ENCODE measurements around the gene CAP2.
"Not testable (repeated sequence)": the region's sequence is repeated elsewhere in the genome, so short reads cannot be mapped to it uniquely, and the experiment has no call there.

CAP2 gene

GRCh38 chr6:17542243-17542642, 148.8 kb downstream of the CAP2 start:
- Histone ChIP-seq H3K27me3 (ENCODE audit: insufficient read depth, insufficient read length) (no peaks in the 10 kb centered on the region), H3K36me3 (ENCODE audit: insufficient read depth, insufficient read length, low read length) (peaks cover 56% of the 10 kb centered on the region), H3K4me3 (ENCODE audit: insufficient read length, low read depth) (no peak overlapping the region), H3K4me1 (ENCODE audit: insufficient read depth, insufficient read length) (no peaks in the 10 kb centered on the region), H3K9ac (ENCODE audit: insufficient read length, low read depth) (no peak overlapping the region), H3K9me3 (ENCODE audit: insufficient read depth, low read length) (no peaks in the 10 kb centered on the region)
- TF ChIP-seq SUZ12 (IDR thresholded peaks at IDR 0.05; ENCODE audit: extremely low read depth, insufficient read depth, insufficient read length) = no peak
- no peak for TF ChIP-seq ZNF274 (IDR thresholded peaks at IDR 0.05; ENCODE audit: low read depth, low read length)
- no peak for DNase-seq (ENCODE audit: low read depth, low spot score)

- not testable (repeated sequence) for H3K9ac ChIP-seq (ENCODE audit: insufficient read length, low read depth); H3K4me3 ChIP-seq (ENCODE audit: insufficient read length, low read depth); H3K27me3 ChIP-seq (ENCODE audit: insufficient read depth, insufficient read length); H3K4me1 ChIP-seq (ENCODE audit: insufficient read depth, insufficient read length); DNase-seq (ENCODE audit: low read depth, low spot score); H3K9me3 ChIP-seq (ENCODE audit: insufficient read depth, low read length)
- H3K36me3 ChIP-seq (ENCODE audit: insufficient read depth, insufficient read length, low read length) = peaks cover 33% of the 10 kb centered on the region
Measured at GRCh38 chr6:17545681-17546080, 152.3 kb downstream of the CAP2 start.

- no peak overlapping the region for H3K4me3 ChIP-seq (ENCODE audit: insufficient read length, low read depth)
- no peak overlapping the region for H3K9ac ChIP-seq (ENCODE audit: insufficient read length, low read depth)
- no peaks in the 10 kb centered on the region for H3K27me3 ChIP-seq (ENCODE audit: insufficient read depth, insufficient read length)
- H3K36me3 ChIP-seq (ENCODE audit: insufficient read depth, insufficient read length, low read length) = peaks cover 33% of the 10 kb centered on the region
- TF ChIP-seq ZNF274 (IDR thresholded peaks at IDR 0.05; ENCODE audit: low read depth, low read length) = no peak
- no peak for TF ChIP-seq YY1 (IDR thresholded peaks at IDR 0.05; ENCODE audit: insufficient read depth, insufficient read length)
- no peak for TF ChIP-seq SUZ12 (IDR thresholded peaks at IDR 0.05; ENCODE audit: extremely low read depth, insufficient read depth, insufficient read length)
- H3K4me1 ChIP-seq (ENCODE audit: insufficient read depth, insufficient read length) = no peaks in the 10 kb centered on the region
- no peak for DNase-seq (ENCODE audit: low read depth, low spot score)
- H3K9me3 ChIP-seq (ENCODE audit: insufficient read depth, low read length) = no peaks in the 10 kb centered on the region
Measured at GRCh38 chr6:17551383-17551958, 158.1 kb downstream of the CAP2 start.

GRCh38 chr6:17552861-17553260, 159.5 kb downstream of the CAP2 start:
- TF ChIP-seq YY1 (IDR thresholded peaks at IDR 0.05; ENCODE audit: insufficient read depth, insufficient read length) (no peak), ZNF274 (IDR thresholded peaks at IDR 0.05; ENCODE audit: low read depth, low read length) (no peak), SUZ12 (IDR thresholded peaks at IDR 0.05; ENCODE audit: extremely low read depth, insufficient read depth, insufficient read length) (no peak)
- Histone ChIP-seq H3K27me3 (ENCODE audit: insufficient read depth, insufficient read length) (no peaks in the 10 kb centered on the region), H3K9ac (ENCODE audit: insufficient read length, low read depth) (no peak overlapping the region), H3K4me3 (ENCODE audit: insufficient read length, low read depth) (no peak overlapping the region), H3K4me1 (ENCODE audit: insufficient read depth, insufficient read length) (no peaks in the 10 kb centered on the region), H3K36me3 (ENCODE audit: insufficient read depth, insufficient read length, low read length) (peaks cover 36% of the 10 kb centered on the region), H3K9me3 (ENCODE audit: insufficient read depth, low read length) (no peaks in the 10 kb centered on the region)
- no peak for DNase-seq (ENCODE audit: low read depth, low spot score)

- DNase-seq (ENCODE audit: low read depth, low spot score) = no peak
- no peaks in the 10 kb centered on the region for H3K4me1 ChIP-seq (ENCODE audit: insufficient read depth, insufficient read length)
- no peak for TF ChIP-seq YY1 (IDR thresholded peaks at IDR 0.05; ENCODE audit: insufficient read depth, insufficient read length)
- TF ChIP-seq SUZ12 (IDR thresholded peaks at IDR 0.05; ENCODE audit: extremely low read depth, insufficient read depth, insufficient read length) = no peak
- no peak overlapping the region for H3K9ac ChIP-seq (ENCODE audit: insufficient read length, low read depth)
- H3K27me3 ChIP-seq (ENCODE audit: insufficient read depth, insufficient read length) = no peaks in the 10 kb centered on the region
- H3K4me3 ChIP-seq (ENCODE audit: insufficient read length, low read depth) = no peak overlapping the region
- H3K9me3 ChIP-seq (ENCODE audit: insufficient read depth, low read length) = no peaks in the 10 kb centered on the region
- peaks cover 36% of the 10 kb centered on the region for H3K36me3 ChIP-seq (ENCODE audit: insufficient read depth, insufficient read length, low read length)
Measured at GRCh38 chr6:17556014-17556413, 162.6 kb downstream of the CAP2 start.

- H3K4me1 ChIP-seq (ENCODE audit: insufficient read depth, insufficient read length) = no peaks in the 10 kb centered on the region
- no peak for TF ChIP-seq YY1 (IDR thresholded peaks at IDR 0.05; ENCODE audit: insufficient read depth, insufficient read length)
- no peak for TF ChIP-seq ZNF274 (IDR thresholded peaks at IDR 0.05; ENCODE audit: low read depth, low read length)
- TF ChIP-seq SUZ12 (IDR thresholded peaks at IDR 0.05; ENCODE audit: extremely low read depth, insufficient read depth, insufficient read length) = no peak
- H3K9ac ChIP-seq (ENCODE audit: insufficient read length, low read depth) = no peak overlapping the region
- DNase-seq (ENCODE audit: low read depth, low spot score) = no peak
- H3K9me3 ChIP-seq (ENCODE audit: insufficient read depth, low read length) = peaks cover 50% of the 10 kb centered on the region
- H3K36me3 ChIP-seq (ENCODE audit: insufficient read depth, insufficient read length, low read length) = no peaks in the 10 kb centered on the region
- H3K27me3 ChIP-seq (ENCODE audit: insufficient read depth, insufficient read length) = no peaks in the 10 kb centered on the region
- no peak overlapping the region for H3K4me3 ChIP-seq (ENCODE audit: insufficient read length, low read depth)
Measured at GRCh38 chr6:17562636-17563035, 169.2 kb downstream of the CAP2 start.

- Histone ChIP-seq H3K4me3 (ENCODE audit: insufficient read length, low read depth) (no peak overlapping the region), H3K4me1 (ENCODE audit: insufficient read depth, insufficient read length) (no peaks in the 10 kb centered on the region), H3K36me3 (ENCODE audit: insufficient read depth, insufficient read length, low read length) (no peaks in the 10 kb centered on the region), H3K9me3 (ENCODE audit: insufficient read depth, low read length) (peaks cover 50% of the 10 kb centered on the region), H3K27me3 (ENCODE audit: insufficient read depth, insufficient read length) (no peaks in the 10 kb centered on the region), H3K9ac (ENCODE audit: insufficient read length, low read depth) (no peak overlapping the region)
- no peak for TF ChIP-seq YY1 (IDR thresholded peaks at IDR 0.05; ENCODE audit: insufficient read depth, insufficient read length)
- TF ChIP-seq ZNF274 (IDR thresholded peaks at IDR 0.05; ENCODE audit: low read depth, low read length) = no peak
- no peak for TF ChIP-seq SUZ12 (IDR thresholded peaks at IDR 0.05; ENCODE audit: extremely low read depth, insufficient read depth, insufficient read length)
- no peak for DNase-seq (ENCODE audit: low read depth, low spot score)
Measured at GRCh38 chr6:17565399-17565798, 172.0 kb downstream of the CAP2 start.
